ENCODE data around the gene PICK1.

- TF ChIP-seq, protein P1, sequence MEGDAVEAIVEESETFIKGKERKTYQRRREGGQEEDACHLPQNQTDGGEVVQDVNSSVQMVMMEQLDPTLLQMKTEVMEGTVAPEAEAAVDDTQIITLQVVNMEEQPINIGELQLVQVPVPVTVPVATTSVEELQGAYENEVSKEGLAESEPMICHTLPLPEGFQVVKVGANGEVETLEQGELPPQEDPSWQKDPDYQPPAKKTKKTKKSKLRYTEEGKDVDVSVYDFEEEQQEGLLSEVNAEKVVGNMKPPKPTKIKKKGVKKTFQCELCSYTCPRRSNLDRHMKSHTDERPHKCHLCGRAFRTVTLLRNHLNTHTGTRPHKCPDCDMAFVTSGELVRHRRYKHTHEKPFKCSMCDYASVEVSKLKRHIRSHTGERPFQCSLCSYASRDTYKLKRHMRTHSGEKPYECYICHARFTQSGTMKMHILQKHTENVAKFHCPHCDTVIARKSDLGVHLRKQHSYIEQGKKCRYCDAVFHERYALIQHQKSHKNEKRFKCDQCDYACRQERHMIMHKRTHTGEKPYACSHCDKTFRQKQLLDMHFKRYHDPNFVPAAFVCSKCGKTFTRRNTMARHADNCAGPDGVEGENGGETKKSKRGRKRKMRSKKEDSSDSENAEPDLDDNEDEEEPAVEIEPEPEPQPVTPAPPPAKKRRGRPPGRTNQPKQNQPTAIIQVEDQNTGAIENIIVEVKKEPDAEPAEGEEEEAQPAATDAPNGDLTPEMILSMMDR (IDR thresholded peaks at IDR 0.05; ENCODE audit: low read depth, low read length) = no peak
- TF ChIP-seq POLR2A (IDR thresholded peaks at IDR 0.05; ENCODE audit: extremely low read depth, insufficient read length) = no peak
These were observed 5.6 kb downstream of the PICK1 start for GRCh38 chr22:38062791-38063190.

Data from NB4 (cell line).